GM06990 (cell line): ENCODE measurements around the gene DCAF11.

ENCODE experiments used
- DNase-seq: peaks from one replicate; pipeline ENCODE4 v3.0.0-alpha.2; 2011; ENCODE audit not compliant: insufficient read length; ENCODE audit errors: extremely low read depth
- H3K27me3 ChIP-seq: replicated peaks from 2 replicates; pipeline ENCODE4 v1.6.0; 2011; ENCODE audit warnings: low read length; ENCODE audit not compliant: control insufficient read depth, insufficient read depth
- H3K36me3 ChIP-seq: 2 replicates; pipeline ENCODE4 v1.5.1; 2011; ENCODE audit warnings: low read length; ENCODE audit not compliant: control insufficient read depth, insufficient read depth
- H3K4me3 ChIP-seq: replicated peaks from 2 replicates; pipeline ENCODE4 v1.5.1; 2011; ENCODE audit warnings: low read depth, mild to moderate bottlenecking, control low read depth, low read length
- CTCF ChIP-seq: IDR thresholded peaks from 2 replicates; pipeline ENCODE4 v1.5.1; 2011; ENCODE audit warnings: low read length, control low read depth, mild to moderate bottlenecking, inconsistent platforms; ENCODE audit not compliant: insufficient read depth, poor library complexity, severe bottlenecking

Gene DCAF11

DNA sequence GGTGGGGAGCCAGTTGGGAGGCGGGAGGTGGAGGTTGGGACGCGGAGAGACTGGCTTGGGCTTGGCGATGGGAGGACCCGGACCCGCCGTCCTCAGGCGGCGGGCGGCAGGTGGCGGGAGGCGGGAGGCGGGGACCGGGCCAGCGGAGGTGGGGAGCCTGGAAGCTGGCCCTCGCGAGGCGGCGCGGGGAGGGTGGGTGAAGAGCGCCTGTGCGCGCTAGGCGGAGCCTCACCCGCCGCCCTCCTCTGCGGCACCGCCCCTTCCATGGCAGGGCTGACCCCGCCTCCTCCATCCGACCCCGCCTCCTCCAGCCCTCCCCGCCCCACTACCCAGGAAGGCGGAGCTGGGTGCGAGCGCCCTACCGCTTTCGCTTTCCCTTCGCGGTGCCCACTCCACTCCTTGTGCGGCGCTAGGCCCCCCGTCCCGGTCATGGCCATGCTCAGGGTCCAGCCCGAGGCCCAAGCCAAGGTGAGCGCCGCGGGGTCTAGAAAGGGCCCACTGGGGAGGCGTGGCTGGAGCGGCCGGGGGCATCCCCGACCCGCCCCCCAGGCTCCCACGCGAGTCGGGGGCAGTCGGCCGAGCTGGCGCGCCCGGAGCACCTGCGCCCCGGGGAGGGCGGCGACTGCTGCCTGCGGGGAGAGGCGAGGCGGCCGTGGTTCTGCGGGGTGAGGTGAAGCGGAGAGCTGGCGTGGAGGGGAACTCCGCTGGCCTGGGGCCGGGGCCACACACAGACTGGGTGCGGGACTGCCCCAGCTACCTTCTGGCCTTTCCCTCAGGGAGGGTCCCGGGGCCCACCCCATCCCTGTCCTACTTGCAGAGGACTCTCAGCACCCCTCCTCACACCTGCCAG is 21.5 kb downstream of the DCAF11 start, which contains the start of gene PSME1:
Gene PSME1, plus strand, starts transcription at position 361 of the 850 bp plus-strand sequence. Its CDS starts 69 bp downstream, at position 430.
- DNase-seq: peak; percentile 92
- TF ChIP-seq CTCF: no peak
- H3K27me3 ChIP-seq: no peaks in the 10 kb centered on the region

DNA sequence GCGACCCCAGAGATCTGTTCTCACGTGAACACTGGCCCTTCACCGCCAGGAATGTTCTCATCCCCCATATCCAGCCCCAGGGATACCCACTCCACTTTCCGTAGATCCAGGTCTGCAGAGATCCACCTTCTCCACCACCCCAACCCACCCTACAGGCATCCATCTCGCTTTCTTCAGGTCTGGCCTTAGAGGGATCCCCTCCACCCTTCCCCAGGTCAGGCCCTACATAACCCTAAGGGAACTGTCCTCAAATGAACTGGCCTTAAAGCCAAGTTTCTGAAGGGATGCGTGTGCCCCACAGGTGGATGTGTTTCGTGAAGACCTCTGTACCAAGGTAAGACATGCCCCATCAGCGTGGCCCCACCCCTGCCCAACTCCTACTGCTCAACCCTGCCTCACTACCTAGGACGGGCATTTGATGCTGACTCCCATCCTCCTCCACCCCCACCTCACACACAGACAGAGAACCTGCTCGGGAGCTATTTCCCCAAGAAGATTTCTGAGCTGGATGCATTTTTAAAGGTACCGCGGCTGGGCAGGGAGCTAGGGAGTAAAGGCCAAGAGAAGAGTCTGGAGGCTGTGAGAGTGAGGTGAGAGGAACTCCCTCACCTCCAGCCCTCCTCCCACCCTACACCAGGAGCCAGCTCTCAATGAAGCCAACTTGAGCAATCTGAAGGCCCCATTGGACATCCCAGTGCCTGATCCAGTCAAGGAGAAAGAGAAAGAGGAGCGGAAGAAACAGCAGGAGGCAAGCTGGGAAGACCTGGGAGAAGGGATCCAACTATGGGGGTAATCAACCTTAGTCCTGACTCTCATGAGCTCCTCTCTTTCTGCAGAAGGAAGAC is 22.3 kb downstream of the DCAF11 start:
- H3K27me3 ChIP-seq: no peaks in the 10 kb centered on the region
- no peak for TF ChIP-seq CTCF
- H3K36me3 ChIP-seq: peaks cover 14% of the 10 kb centered on the region
- DNase-seq: no peak
- peak overlapping the region; percentile 87 for H3K4me3 ChIP-seq

More for the DNA sequence above, 21.5 kb downstream of the DCAF11 start, which contains the start of gene PSME1:
- Histone ChIP-seq H3K36me3 (peaks cover 14% of the 10 kb centered on the region), H3K4me3 (peak within 1 kb of the TSS; percentile 87)

GRCh38 chr14:24137529-24138395 is 23.2 kb downstream of the DCAF11 start:
- no peak for TF ChIP-seq CTCF
- H3K36me3 ChIP-seq: peaks cover 14% of the 10 kb centered on the region
- no peak for DNase-seq
- H3K27me3 ChIP-seq: no peaks in the 10 kb centered on the region
- H3K4me3 ChIP-seq: no peak overlapping the region

DNA sequence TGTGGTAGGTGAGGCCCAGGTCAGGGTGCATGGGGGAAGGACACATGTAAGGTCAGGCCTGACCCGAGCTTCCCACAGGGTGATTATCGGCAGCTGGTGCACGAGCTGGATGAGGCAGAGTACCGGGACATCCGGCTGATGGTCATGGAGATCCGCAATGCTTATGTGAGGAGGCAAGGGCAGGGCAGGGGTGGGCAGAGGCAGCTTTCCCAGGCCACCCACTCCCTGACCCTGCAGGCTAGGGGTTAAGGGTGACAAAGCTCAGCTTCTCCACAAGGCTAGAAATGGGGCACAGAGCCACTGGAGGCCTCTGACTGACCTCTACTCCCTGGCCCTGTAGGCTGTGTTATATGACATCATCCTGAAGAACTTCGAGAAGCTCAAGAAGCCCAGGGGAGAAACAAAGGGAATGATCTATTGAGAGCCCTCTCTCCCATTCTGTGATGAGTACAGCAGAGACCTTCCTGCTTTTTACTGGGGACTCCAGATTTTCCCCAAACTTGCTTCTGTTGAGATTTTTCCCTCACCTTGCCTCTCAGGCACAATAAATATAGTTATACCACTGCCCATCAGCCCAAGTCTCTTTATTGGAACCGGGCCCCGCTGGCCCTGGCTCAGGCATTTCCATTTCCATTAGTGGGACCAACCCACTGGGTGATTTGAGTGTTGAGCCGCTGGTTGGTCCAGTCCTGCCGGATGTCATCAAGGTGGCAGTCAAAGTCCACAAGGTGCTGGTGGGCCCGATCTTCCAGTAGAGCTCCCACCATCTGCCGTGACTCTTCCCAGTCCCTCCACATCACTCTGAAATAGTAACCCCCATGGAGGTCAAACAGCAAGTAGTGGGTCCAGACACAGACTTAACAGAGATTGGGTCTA is 24.1 kb downstream of the DCAF11 start:
- no peak for DNase-seq
- Histone ChIP-seq H3K27me3 (no peaks in the 10 kb centered on the region), H3K4me3 (no peak overlapping the region), H3K36me3 (peaks cover 16% of the 10 kb centered on the region)
- no peak for TF ChIP-seq CTCF
